ENCODE results near the gene GFY.

GFY gene

DNA sequence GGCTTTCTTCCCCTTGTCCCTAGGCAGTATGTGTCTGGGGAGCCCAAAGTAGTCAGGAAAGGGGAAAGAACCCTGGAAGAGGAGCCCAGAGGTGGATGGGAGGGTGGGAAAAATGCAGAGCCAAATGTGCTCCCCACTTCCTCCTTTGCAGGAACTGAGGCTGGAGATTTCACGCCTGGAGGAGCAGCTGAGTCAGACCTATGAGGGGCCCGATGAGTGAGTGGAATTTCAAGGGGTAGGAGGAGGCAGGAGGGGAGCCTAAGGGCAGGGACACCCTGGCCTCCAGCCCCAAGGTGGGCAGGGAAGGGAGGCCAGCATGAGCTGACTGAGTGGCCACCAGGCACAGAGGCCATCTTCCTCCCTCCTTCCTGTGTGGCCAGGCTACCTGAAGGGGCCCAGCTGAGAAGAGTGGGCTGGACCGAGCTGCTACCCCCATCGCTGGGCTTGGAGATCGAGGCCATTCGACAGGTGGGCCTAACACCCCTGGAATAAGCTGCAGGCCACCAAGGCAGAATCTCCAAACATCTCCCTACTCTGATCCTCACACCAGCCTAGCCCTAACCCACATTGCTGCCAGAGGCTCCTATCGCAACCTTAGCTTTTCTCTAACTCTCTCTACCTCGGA, 16.3 kb upstream of the GFY start:
- DNase-seq (ENCODE audit: low read depth) = no peak

GRCh38 chr19:49409441-49410029, 15.7 kb upstream of the GFY start:
- DNase-seq (ENCODE audit: low read depth) = no peak

DNA sequence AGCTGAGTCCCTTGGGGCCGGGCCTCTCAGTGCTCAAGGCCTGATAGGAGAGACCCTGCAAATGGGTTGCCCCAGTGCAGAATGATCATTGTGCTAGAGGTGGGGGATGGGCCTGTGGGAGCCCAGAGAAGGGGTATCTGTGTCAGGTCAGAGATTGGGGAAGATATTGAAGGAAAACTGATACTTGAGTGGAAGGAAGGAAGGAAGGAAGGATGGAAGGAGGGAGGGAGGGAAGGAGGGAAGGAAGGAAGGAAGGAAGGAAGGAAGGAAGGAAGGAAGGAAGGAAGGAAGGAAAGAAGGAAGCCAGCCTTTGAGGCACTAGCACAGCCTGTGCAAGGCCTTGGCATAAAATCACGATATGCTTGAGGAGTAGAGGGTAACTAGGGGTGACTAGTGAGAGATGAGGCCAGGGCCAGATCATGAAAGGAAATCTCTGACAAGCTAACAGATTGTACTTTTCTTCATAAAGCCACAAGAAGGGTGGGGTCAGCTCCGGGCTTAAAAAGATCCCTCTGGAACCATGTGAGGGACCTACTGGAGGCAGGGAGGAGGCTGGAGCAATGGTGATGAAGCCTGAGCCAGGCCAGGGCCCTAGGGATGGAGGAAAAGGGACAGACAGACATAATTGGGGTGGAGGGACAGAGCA, 13.4 kb upstream of the GFY start:
- no peak for DNase-seq (ENCODE audit: low read depth)

DNA sequence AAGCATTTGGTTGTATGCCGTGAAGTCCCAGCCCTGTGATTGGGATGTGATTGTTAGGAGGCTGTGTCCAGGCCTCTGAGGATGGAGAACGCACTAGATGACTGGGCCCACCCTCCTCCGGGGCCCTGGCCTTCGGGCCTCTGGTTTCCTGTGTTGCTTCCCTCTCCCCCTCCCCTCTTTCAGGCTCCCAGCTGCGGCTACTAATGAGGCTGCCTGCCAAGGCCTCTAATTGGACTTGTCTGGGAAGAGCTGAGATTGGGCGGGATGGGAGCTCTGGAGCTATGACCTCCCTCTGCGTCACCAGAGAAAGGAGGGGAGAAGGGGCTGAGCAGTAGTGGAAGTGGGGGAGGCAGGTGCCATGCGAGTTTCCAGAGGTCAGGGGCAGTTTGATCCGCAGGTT, 11.8 kb upstream of the GFY start:
- no peak for DNase-seq (ENCODE audit: low read depth)

DNA sequence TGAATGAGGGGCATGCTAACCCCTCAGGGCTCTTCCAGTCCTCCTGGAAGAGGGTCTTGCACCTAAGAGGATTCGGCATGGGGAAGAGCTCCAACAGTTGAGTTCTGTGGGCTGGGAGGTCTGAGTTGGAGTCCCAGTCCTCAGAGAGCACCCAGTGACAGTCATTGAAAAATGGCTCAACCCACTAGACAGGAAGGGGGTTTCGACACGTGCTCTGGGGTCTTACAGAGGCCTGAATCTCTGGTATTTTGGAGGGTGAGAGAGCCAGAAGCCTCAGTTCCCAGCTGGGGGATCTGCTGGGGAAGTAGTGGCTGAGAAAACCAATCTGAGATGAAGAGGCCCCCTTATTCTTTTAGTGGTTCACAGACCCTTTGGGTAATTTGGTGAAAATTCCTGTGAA, 10.9 kb upstream of the GFY start:
- no peak for DNase-seq (ENCODE audit: low read depth)

DNA sequence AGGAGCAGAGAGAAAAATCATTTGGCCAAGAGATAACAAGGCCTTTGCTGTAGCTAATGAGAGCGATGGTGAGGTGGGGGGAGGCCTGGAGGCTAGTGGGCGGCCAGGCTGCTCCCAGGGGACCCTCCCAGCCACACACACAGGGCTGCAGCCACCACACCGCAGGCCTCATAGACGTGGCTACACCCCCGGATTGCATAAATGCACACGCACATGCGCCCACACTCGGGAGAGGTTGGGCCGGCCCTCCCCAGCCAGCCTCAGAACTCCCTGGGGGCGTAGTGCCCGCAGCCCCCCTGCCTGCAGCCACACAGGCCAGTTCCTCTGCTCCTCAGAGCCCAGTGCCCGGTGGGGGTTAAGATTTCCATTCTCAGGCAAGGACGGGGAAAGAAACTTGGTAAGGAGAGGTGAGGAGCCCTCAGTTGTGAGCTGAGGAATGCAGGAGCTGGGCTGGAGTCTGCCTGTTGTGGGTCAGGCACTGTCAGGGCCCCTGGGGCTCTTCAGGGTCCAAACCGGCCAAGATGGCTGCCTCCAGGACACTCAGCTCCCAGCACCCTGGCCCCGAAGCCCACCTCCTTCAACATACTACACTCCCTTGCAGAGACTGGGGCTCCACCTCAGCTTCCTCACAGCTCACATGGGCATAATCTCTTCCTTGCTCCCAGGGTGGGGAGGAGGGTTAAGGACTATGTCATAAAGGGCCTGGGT, 9.9 kb upstream of the GFY start:
- no peak for DNase-seq (ENCODE audit: low read depth)

DNA sequence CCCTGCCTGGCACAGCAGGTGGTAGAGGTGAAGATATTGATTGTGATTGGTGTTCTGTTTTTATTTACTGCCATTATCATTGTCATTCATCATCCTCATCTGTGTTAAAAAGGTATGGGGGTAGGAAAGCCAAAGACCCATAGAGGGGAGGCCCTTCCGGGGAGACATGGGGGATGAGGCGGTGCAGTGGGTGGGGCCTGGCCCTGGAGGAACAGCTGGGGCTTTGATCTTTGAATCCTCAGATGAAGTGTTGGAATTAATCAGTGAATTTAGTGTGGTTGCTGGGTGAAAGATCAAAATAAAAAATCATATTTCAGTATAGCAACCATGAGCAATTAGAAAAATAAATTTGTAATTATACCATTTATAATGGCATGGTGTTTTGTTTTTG, 9.4 kb upstream of the GFY start:
- DNase-seq (ENCODE audit: low read depth) = no peak

DNA sequence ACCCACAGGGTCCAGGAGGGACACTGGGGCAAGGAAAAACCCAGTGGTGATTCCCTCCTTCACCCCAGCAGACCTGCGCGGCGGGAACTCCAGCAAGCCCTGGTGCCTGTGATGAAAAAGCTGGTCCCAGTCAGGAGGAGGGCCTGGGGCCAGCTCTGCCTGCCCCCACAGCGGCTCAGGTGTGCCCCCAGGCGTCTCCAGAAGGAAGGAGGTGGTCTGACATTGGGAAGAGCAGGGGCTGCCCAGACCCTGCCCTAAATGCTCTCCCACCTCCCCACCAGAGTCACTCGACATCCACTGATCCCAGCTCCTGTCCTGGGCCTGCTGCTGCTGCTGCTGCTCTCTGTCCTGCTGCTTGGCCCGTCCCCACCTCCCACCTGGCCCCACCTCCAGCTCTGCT, 8.1 kb upstream of the GFY start:
- DNase-seq (ENCODE audit: low read depth) = no peak

- no peak for DNase-seq (ENCODE audit: low read depth)
These were observed 6.7 kb upstream of the GFY start for GRCh38 chr19:49418511-49418910.

DNA sequence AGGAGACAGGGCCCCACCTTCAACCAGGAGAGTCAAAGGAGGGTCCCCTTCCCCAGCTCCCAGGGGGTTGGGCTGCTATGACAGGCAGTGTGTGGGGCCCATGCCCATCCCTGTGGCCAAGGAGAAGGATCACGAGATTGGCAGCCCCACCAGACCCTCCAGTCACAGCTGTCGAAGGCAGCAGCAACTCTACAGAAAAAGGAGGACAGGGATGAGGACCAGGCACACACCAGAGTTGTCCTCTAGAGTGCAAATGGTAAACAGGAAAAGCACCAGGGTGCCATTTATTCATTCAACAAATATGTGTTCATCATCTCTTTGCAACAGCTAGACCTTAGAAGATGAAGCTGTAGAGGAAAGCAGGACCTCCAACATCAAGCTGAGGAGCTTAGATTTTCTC, 6.0 kb upstream of the GFY start:
- DNase-seq (ENCODE audit: low read depth) = no peak

DNA sequence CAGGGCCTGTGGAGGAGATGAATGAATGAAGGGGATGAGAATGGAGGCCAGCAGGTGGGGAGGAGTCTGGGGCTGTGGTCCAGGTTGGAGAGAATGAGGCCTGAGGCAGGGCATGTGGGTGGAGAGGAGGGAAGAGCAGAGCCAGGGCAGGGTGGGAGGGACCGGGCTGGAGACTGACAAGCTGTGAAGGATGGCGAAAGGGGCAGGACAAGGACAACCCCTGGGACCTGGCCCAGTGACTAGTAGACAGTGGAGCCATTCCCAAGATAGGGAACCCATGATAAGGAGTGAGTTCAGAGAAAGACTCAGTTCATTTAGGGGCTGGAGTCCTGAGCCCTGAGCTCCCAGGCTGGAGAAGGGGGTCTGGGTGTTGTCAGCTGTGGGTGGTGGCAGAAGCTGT, 5.0 kb upstream of the GFY start:
- no peak for DNase-seq (ENCODE audit: low read depth)

DNA sequence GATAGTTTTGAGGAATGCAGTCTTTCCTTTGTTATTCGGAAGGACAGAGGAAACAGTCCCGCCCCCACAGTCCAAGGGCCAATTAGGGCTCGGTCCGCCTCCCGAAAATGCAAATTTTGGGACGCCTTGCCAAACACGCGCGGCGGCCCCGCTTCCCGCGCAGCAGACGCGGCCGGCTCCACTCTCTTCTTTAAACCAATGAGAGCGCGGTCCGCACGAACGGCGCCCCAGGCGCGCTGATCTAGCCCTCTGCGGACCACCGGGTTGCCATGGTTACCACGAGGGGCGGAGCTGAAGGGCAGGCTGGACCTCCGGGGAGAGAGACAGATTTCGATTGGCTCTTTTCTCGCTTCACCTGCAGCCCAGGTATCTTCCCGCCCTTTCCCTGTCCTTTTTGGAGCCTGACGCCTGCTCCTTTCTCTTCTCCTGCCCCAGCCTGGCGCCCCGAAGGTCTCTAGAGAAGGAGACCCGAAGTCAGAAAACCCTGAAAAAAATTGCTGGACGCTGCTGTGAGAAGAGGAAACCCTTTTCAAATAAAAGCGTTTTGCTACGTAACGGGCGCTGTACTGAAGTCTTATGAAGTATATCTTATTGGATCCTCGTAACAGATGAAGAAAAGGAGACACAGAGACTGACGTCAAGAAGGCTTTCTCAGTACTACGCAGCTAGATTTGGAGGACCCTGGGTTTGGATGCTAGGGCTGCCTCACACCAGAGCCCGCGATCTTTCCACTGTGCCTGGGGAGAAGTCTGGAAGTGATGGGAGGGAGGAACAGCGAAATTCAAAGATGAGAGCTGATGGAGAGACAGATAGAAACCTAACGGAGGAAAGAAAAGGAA, 3.9 kb upstream of the GFY start:
- no peak for DNase-seq (ENCODE audit: low read depth)

GRCh38 chr19:49421878-49422202, 3.3 kb upstream of the GFY start:
- DNase-seq (ENCODE audit: low read depth) = no peak

DNA sequence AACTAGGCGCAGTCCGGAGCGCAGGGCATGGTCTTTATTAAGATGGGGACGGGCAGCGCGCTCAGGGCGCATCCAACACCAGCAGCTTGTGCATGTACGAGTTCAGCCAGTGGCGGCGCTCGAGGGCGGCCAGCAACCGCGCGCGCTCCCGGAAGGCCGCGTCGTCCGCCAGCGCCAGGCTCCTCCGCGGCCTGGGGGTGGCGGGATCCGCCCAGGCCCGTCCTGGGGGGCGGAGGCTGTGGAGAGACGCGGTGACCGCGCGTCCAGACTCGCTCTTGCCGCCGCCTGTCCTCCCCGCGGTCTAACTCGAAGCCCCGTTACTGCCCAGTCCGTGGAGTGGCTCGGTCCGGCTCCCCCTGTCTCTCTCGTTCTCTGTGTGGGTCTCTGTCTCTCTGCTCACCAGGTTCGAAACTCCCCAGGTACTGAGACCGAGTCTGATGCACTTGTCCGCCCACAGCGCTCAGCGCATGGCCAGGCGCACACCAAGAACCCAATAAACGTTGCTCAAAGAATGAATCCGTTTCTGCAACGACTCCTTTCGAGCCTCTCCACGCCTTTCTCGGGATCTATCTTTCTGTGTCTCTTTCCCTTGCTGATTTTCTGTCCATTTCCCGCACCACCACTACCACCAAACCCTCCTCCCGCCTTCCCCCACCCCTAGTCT, 2.6 kb upstream of the GFY start:
- no peak for DNase-seq (ENCODE audit: low read depth)

DNA sequence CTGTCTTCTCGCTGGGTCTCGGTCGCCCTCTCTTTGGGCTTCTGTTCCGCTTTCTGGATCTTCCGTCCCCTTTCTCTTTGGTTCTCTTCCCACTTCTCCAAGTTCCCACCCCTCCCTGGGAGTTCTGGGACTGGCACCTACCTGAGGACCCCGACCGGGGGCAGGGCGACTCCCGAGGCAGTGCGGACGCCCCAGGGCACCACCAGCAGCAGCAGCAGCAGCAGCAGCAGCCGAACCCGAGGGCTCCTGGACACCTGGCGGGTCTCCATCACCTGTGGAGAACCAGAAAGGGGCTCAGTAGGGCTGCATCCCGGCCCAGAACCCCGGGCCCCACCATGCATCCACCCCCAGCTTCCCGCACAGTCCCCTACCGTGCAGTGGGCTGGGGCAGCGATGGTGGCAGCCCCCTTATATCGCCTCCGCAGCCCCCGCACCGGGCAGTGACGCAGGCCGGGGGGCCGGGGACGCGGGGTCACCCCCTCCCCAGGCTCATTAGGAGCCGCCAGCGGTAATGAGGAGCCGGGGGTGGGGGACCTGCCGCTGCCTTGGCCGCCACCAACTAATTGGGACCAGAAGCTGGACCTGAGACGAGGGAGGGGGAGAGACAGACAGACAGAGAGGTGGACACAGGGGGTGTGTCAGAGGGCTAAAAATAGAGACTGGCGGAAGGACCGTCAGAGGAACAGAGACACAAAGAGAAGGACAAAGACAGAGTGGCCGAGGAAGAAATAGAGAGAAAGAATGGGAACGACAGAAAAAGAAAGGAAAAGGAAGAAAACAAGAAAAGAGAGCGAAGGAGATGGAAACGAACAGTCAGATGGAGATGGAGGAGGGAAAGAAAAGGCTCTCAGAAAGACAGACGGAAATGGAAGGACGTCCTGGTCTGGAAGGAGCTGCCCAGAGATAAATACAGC, 1.9 kb upstream of the GFY start, which contains the start of gene PTH2:
TSS of gene PTH2 (minus strand) at position 371 of the 914 bp plus-strand sequence. CDS start at position 269, 102 bp downstream.
- no peak for DNase-seq (ENCODE audit: low read depth)

DNA sequence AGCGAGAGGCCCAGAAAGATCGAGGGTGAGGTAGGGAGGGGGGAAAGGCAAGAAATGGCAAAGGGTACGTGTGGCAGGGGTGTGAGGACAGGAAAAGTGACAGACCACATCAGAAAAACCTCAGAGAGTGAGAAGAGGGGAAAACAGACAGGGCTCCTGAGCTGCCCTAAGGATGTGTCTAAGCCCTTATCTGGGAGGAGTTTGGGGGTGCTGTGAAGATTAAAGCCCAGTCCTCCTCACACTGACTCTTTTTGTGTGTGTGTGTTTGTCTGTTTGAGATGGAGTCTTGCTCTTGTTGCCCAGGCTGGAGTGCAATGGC, 1.2 kb upstream of the GFY start:
- DNase-seq (ENCODE audit: low read depth) = no peak

DNA sequence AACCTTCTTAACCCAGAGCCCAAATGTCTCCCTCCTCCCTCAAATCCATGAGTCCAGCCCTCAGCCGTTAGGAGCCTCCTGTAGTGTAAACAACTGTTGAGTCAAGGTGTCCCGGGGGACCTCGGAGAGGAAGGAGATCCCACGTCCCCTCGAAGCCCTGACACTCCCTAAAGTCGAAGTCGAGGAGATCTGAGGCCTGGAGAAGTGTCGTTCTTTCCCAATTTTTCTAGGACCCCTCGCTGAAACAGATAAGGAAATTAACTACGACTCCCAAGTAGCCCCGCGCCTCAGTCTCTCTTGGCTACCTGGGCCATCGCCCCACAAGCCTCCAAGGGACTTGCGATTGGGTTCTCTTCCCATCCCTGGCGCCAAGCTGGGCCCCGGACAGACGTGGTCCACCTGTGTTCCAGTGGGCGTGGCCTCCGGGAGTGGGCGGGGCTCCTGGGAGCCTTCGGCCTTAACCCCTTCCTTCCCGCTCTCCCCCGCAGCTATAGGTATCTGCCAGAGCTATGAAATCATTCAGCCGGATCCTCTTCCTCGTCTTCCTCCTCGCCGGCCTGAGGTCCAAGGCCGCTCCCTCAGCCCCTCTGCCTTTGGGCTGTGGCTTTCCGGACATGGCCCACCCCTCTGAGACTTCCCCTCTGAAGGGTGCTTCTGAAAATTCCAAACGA, 869 bp downstream of the GFY start:
- no peak for DNase-seq (ENCODE audit: low read depth)

DNA sequence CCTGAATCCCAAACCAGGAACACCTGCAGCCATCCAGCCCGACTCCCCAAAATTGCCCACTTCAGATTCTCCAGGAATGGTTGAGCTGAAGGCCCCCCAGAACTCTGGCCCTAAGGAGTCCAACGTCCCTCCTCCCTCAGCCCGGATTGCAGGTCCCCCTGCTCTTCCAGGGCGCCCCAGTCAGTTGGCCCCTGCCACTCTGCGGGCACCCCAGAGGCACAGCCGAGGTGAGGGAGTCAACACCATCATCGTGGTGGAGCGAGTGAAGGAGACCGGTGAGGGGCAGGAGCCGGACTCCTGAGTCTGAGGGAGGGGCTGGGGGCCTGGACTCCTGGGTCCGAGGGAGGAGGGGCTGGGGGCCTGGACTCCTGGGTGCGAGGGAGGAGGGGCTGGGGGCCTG, 2.2 kb downstream of the GFY start:
- no peak for DNase-seq (ENCODE audit: low read depth)

DNA sequence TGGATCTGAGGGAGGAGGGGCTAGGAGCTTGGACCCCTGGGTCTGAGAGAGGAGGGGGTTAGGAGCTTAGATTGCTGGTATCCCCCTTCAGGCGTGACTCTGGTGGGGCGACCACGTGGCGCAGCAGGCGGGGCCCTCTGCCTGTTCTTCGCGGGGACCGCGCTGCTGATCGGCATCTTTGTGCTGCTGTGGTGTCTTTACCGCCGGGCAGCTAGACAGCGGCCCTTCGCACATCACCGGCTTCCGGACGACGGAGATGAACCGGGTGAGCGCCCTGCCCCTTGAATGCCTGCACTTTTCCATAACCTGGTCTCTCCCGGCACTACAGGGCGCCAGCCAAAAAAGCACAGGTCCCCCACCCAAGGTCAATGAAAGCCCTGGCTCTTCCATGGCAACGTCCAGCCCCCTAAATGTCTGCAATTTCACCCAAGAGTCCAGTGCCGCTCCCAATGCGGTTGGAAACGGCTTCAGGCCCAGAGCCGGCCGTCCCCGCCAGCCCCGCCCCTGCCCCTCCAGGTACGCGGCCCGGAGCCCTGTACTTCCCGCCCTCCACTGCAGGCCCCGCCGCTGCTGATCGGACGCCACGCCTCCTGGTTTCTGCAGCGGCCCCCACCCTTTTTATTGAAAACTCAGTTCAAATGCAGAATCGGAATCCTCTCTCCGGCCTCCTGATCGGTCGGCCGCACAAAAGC, 2.8 kb downstream of the GFY start:
- DNase-seq (ENCODE audit: low read depth) = no peak
